BLaER1 treated with 17β-estradiol and CSF1 and Interleukin-3, amounts not matched to agents 10 nM and 100 nM (cell line): ENCODE results near the gene CYSTM1.

Experiments
- H3K27ac ChIP-seq, 11 experiments: shearing (Covaris generic); formaldehyde crosslinking; 2 replicates each; pipeline ENCODE4 v1.8.1; 2022
- H3K27me3 ChIP-seq, 11 experiments: shearing (Covaris generic); formaldehyde crosslinking; 2 replicates each; pipeline ENCODE4 v1.8.1; 2022
- H3K36me3 ChIP-seq, 11 experiments: shearing (Covaris generic); formaldehyde crosslinking; 2 replicates each; pipeline ENCODE4 v1.8.1; 2022
- H3K4me1 ChIP-seq, 10 experiments: shearing (Covaris generic); formaldehyde crosslinking; 2 replicates each; pipeline ENCODE4 v1.8.1; 2022
- H3K4me2 ChIP-seq, 11 experiments: shearing (Covaris generic); formaldehyde crosslinking; 2 replicates each; pipeline ENCODE4 v1.8.1; 2022
- H3K4me3 ChIP-seq, 10 experiments: shearing (Covaris generic); formaldehyde crosslinking; 2 replicates each; pipeline ENCODE4 v1.8.1; 2022
- H3K9ac ChIP-seq, 11 experiments: shearing (Covaris generic); formaldehyde crosslinking; 2 replicates each; pipeline ENCODE4 v1.8.1; 2022
- H3K9me3 ChIP-seq, 11 experiments: shearing (Covaris generic); formaldehyde crosslinking; replicated peaks in 1 of 11; 2 replicates each; pipeline ENCODE4 v1.8.1; 2022
- H4K20me1 ChIP-seq, 11 experiments: shearing (Covaris generic); formaldehyde crosslinking; 2 replicates each; pipeline ENCODE4 v1.8.1; 2022
- Cebpa-rat ChIP-seq, 11 experiments: shearing (Covaris generic); IDR thresholded peaks; 2 replicates each; pipeline ENCODE4 v1.8.1; 2022

The CYSTM1 gene

GRCh38 chr5:140222416-140222815 is 47.4 kb downstream of the CYSTM1 start:
- 0 out of 22 replicates have a peak, but pooled peaks cover 0 to 4% (median 0%) of the 10 kb centered on the region in 11 experiments for H3K36me3 ChIP-seq
- TF ChIP-seq Cebpa-rat (IDR thresholded peaks at IDR 0.05), result no peak
- H3K4me2 ChIP-seq, result peak overlapping the region in 5 of 11 experiments; percentile 61 to 89 (median 84); a peak in 10 of 22 replicates
- 0 out of 22 replicates have a peak, but pooled peaks cover 0 to 5% (median 0%) of the 10 kb centered on the region in 11 experiments for H3K9me3 ChIP-seq
- H3K4me1 ChIP-seq, result peaks cover 14 to 58% (median 36%) of the 10 kb centered on the region in 10 experiments
- no peak overlapping the region for H3K9ac ChIP-seq
- H3K27me3 ChIP-seq, result no peaks in the 10 kb centered on the region; a peak in 2 of 22 replicates
- peaks cover 0 to 90% (median 0%) of the 10 kb centered on the region in 11 experiments; a peak in 6 of 22 replicates for H4K20me1 ChIP-seq
- no peak overlapping the region for H3K4me3 ChIP-seq
- peak overlapping the region in 2 of 11 experiments; percentile 70 to 73; a peak in 4 of 22 replicates for H3K27ac ChIP-seq

DNA sequence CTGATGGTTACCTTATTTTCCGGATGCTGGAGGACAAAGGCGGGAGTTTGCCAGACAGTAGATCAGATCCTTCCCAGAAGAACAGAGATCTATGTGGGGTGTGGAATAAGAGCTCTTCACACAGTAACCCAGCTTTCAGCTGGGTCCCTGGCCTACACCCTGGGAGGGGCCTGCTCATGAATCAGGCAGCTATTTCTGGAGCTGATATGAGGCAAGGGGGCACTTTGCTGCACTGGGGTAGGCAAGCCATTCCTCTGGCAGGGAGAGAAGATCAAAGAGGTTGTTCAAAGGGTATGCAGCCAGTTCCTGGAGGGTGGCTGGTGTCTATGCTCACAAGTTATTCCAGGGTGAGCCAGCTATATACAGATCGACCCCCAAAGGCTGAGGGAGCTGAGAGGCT is 48.6 kb downstream of the CYSTM1 start:
- peaks cover 0 to 90% (median 0%) of the 10 kb centered on the region in 11 experiments; a peak in 6 of 22 replicates for H4K20me1 ChIP-seq
- no peak overlapping the region for H3K4me3 ChIP-seq
- no peak overlapping the region for H3K27ac ChIP-seq
- no peak for TF ChIP-seq Cebpa-rat (IDR thresholded peaks at IDR 0.05)
- no peak overlapping the region for H3K9ac ChIP-seq
- H3K36me3 ChIP-seq, result no peaks in the 10 kb centered on the region
- H3K4me1 ChIP-seq, result peaks cover 14 to 54% (median 36%) of the 10 kb centered on the region in 10 experiments
- H3K27me3 ChIP-seq, result no peaks in the 10 kb centered on the region
- 0 out of 22 replicates have a peak, but pooled peaks cover 0 to 5% (median 0%) of the 10 kb centered on the region in 11 experiments for H3K9me3 ChIP-seq
- peak overlapping the region in 4 of 11 experiments; percentile 1 to 89 (median 82); a peak in 5 of 22 replicates for H3K4me2 ChIP-seq

- 0 out of 22 replicates have a peak, but pooled peaks cover 0 to 5% (median 0%) of the 10 kb centered on the region in 11 experiments for H3K9me3 ChIP-seq
- no peak overlapping the region for H3K4me2 ChIP-seq
- H3K27me3 ChIP-seq, result no peaks in the 10 kb centered on the region
- TF ChIP-seq Cebpa-rat (IDR thresholded peaks at IDR 0.05), result no peak
- H3K4me1 ChIP-seq, result peaks cover 14 to 43% (median 29%) of the 10 kb centered on the region in 10 experiments
- no peak overlapping the region for H3K9ac ChIP-seq
- no peak overlapping the region for H3K4me3 ChIP-seq
- no peaks in the 10 kb centered on the region for H3K36me3 ChIP-seq
- H3K27ac ChIP-seq, result no peak overlapping the region
- H4K20me1 ChIP-seq, result peaks cover 0 to 83% (median 0%) of the 10 kb centered on the region in 11 experiments; a peak in 6 of 22 replicates
These were observed 49.7 kb downstream of the CYSTM1 start for GRCh38 chr5:140224658-140225057.

GRCh38 chr5:140225396-140225795 is 50.4 kb downstream of the CYSTM1 start:
- H3K9me3 ChIP-seq, result 0 out of 22 replicates have a peak, but pooled peaks cover 0 to 5% (median 0%) of the 10 kb centered on the region in 11 experiments
- H3K27ac ChIP-seq, result no peak overlapping the region
- no peak overlapping the region for H3K9ac ChIP-seq
- peaks cover 0 to 77% (median 0%) of the 10 kb centered on the region in 11 experiments; a peak in 5 of 22 replicates for H4K20me1 ChIP-seq
- H3K4me1 ChIP-seq, result peaks cover 6 to 36% (median 21%) of the 10 kb centered on the region in 10 experiments
- no peak overlapping the region for H3K4me3 ChIP-seq
- no peaks in the 10 kb centered on the region for H3K36me3 ChIP-seq
- H3K4me2 ChIP-seq, result no peak overlapping the region
- TF ChIP-seq Cebpa-rat (IDR thresholded peaks at IDR 0.05), result no peak
- H3K27me3 ChIP-seq, result no peaks in the 10 kb centered on the region

- Histone ChIP-seq H3K27ac (no peak overlapping the region), H3K4me3 (no peak overlapping the region), H3K4me1 (peaks cover 0 to 19% (median 5%) of the 10 kb centered on the region in 10 experiments; a peak in 15 of 20 replicates), H3K27me3 (no peaks in the 10 kb centered on the region), H3K9me3 (no peaks in the 10 kb centered on the region), H3K36me3 (0 out of 22 replicates have a peak, but pooled peaks cover 0 to 4% (median 0%) of the 10 kb centered on the region in 11 experiments), H3K9ac (no peak overlapping the region), H3K4me2 (no peak overlapping the region), H4K20me1 (peaks cover 0 to 64% (median 0%) of the 10 kb centered on the region in 11 experiments; a peak in 4 of 22 replicates)
- TF ChIP-seq Cebpa-rat (IDR thresholded peaks at IDR 0.05), result no peak
These were observed 52.1 kb downstream of the CYSTM1 start for GRCh38 chr5:140227046-140227445.

- peaks cover 0 to 6% (median 2%) of the 10 kb centered on the region in 10 experiments; a peak in 7 of 20 replicates for H3K4me1 ChIP-seq
- H3K27ac ChIP-seq, result no peak overlapping the region
- peaks cover 0 to 56% (median 0%) of the 10 kb centered on the region in 11 experiments; a peak in 4 of 22 replicates for H4K20me1 ChIP-seq
- H3K9ac ChIP-seq, result 0 out of 22 replicates have a peak overlapping the region, but pooled peaks of 1 of the 11 experiments have one; percentile 15
- TF ChIP-seq Cebpa-rat (IDR thresholded peaks at IDR 0.05), result no peak
- 0 out of 22 replicates have a peak, but pooled peaks cover 0 to 4% (median 0%) of the 10 kb centered on the region in 11 experiments for H3K36me3 ChIP-seq
- H3K4me2 ChIP-seq, result no peak overlapping the region
- no peaks in the 10 kb centered on the region for H3K9me3 ChIP-seq
- H3K4me3 ChIP-seq, result no peak overlapping the region
- no peaks in the 10 kb centered on the region for H3K27me3 ChIP-seq
These were observed 53.4 kb downstream of the CYSTM1 start for GRCh38 chr5:140228364-140228837.

- no peak for TF ChIP-seq Cebpa-rat (IDR thresholded peaks at IDR 0.05)
- H3K4me2 ChIP-seq, result no peak overlapping the region
- peaks cover 0 to 50% (median 0%) of the 10 kb centered on the region in 11 experiments; a peak in 4 of 22 replicates for H4K20me1 ChIP-seq
- H3K9ac ChIP-seq, result no peak overlapping the region
- H3K27ac ChIP-seq, result no peak overlapping the region
- no peak overlapping the region for H3K4me3 ChIP-seq
- no peaks in the 10 kb centered on the region for H3K27me3 ChIP-seq
- H3K9me3 ChIP-seq, result no peaks in the 10 kb centered on the region
- peaks cover under 1 to 8% (median 4%) of the 10 kb centered on the region in 10 experiments; a peak in 15 of 20 replicates for H3K4me1 ChIP-seq
- H3K36me3 ChIP-seq, result 0 out of 22 replicates have a peak, but pooled peaks cover 0 to 4% (median 0%) of the 10 kb centered on the region in 11 experiments
These were observed 55.4 kb downstream of the CYSTM1 start for GRCh38 chr5:140230373-140230772.

- H3K9me3 ChIP-seq, result no peaks in the 10 kb centered on the region
- no peak overlapping the region for H3K9ac ChIP-seq
- peaks cover 0 to 55% (median 0%) of the 10 kb centered on the region in 11 experiments; a peak in 4 of 22 replicates for H4K20me1 ChIP-seq
- H3K4me3 ChIP-seq, result no peak overlapping the region
- 0 out of 22 replicates have a peak, but pooled peaks cover 0 to 4% (median 0%) of the 10 kb centered on the region in 11 experiments for H3K36me3 ChIP-seq
- H3K4me1 ChIP-seq, result peaks cover 9 to 32% (median 20%) of the 10 kb centered on the region in 10 experiments
- H3K27me3 ChIP-seq, result no peaks in the 10 kb centered on the region
- H3K4me2 ChIP-seq, result no peak overlapping the region
- no peak overlapping the region for H3K27ac ChIP-seq
- no peak for TF ChIP-seq Cebpa-rat (IDR thresholded peaks at IDR 0.05)
These were observed 57.7 kb downstream of the CYSTM1 start for GRCh38 chr5:140232731-140233130.

GRCh38 chr5:140234377-140234989 is 59.5 kb downstream of the CYSTM1 start:
- Histone ChIP-seq H4K20me1 (peaks cover 0 to 56% (median 0%) of the 10 kb centered on the region in 11 experiments; a peak in 6 of 22 replicates), H3K9ac (no peak overlapping the region), H3K27me3 (no peaks in the 10 kb centered on the region), H3K36me3 (0 out of 22 replicates have a peak, but pooled peaks cover 0 to 4% (median 0%) of the 10 kb centered on the region in 11 experiments), H3K4me1 (peaks cover 9 to 32% (median 20%) of the 10 kb centered on the region in 10 experiments), H3K4me2 (peak overlapping the region in 2 of 11 experiments; percentile 58 to 65; a peak in 2 of 22 replicates), H3K4me3 (no peak overlapping the region), H3K9me3 (no peaks in the 10 kb centered on the region), H3K27ac (no peak overlapping the region)
- no peak for TF ChIP-seq Cebpa-rat (IDR thresholded peaks at IDR 0.05)
